CD14-positive monocyte (primary cell): ENCODE measurements around the gene SLFN13. TPM values are rescaled to one million over a fixed set of nuclear protein-coding genes. Genes with fewer than 3 reads are reported as not detected.

ENCODE experiments used
- DNase-seq, 3 donors: peaks; one replicate each; pipeline ENCODE4 v3.0.0-alpha.2; 2011 to 2022
- H2AFZ ChIP-seq: 2 replicates; pipeline ENCODE4 v1.6.0; 2012; ENCODE audit warnings: mild to moderate bottlenecking, low read depth, low read length, inconsistent platforms; ENCODE audit not compliant: insufficient read depth, poor library complexity, severe bottlenecking
- H3K27ac ChIP-seq, 2 donors: 1 replicate in 1 of 2; 2 replicates in 1 of 2; pipeline ENCODE4 v1.5.1; 2012 to 2013; ENCODE audit warnings: low read length in 2 of 2, control low read depth in 1 of 2, inconsistent platforms in 1 of 2, low read depth in 1 of 2, mild to moderate bottlenecking in 1 of 2
- H3K27me3 ChIP-seq, 2 donors: one replicate each; pipeline versions ENCODE4 v1.6.0 to v1.6.1; 2011 to 2013; ENCODE audit warnings: low read length in 2 of 2; ENCODE audit not compliant: control insufficient read depth in 2 of 2, insufficient read depth in 2 of 2
- H3K36me3 ChIP-seq, 2 donors: replicated peaks in 1 of 2; 1 replicate in 1 of 2; 2 replicates in 1 of 2; pipeline versions ENCODE4 v1.5.1 to v1.6.1; 2012 to 2013; ENCODE audit warnings: low read length in 2 of 2, control low read depth in 1 of 2, inconsistent platforms in 1 of 2, mild to moderate bottlenecking in 1 of 2; ENCODE audit not compliant: insufficient read depth in 2 of 2, control insufficient read depth in 1 of 2
- H3K4me1 ChIP-seq, 2 donors: 1 replicate in 1 of 2; 2 replicates in 1 of 2; pipeline versions ENCODE4 v1.5.1 to v1.6.1; 2012 to 2013; ENCODE audit warnings: low read length in 2 of 2, control low read depth in 1 of 2, inconsistent platforms in 1 of 2, mild to moderate bottlenecking in 1 of 2, moderate library complexity in 1 of 2; ENCODE audit not compliant: insufficient read depth in 2 of 2, control insufficient read depth in 1 of 2
- H3K4me2 ChIP-seq: replicated peaks from 2 replicates; pipeline ENCODE3; 2012; ENCODE audit warnings: low read length, moderate library complexity, mild to moderate bottlenecking; ENCODE audit not compliant: poor library complexity, severe bottlenecking; ENCODE audit errors: extremely low read depth
- H3K4me3 ChIP-seq, 3 experiments: fragments of 200-600 bp in 1 of 3; sonication (generic) in 1 of 3; replicated peaks in 1 of 3; 1 replicate in 2 of 3; 2 replicates in 1 of 3; pipeline ENCODE4 v1.5.1; 2011 to 2013; ENCODE audit warnings: low read length in 3 of 3, mild to moderate bottlenecking in 3 of 3, control low read depth in 2 of 3, low read depth in 2 of 3, inconsistent platforms in 1 of 3, moderate library complexity in 1 of 3
- H3K79me2 ChIP-seq: 2 replicates; pipeline ENCODE4 v1.6.0; 2012; ENCODE audit warnings: mild to moderate bottlenecking, control low read depth, inconsistent platforms, low read length, moderate library complexity; ENCODE audit not compliant: insufficient read depth
- H3K9ac ChIP-seq: 2 replicates; pipeline ENCODE4 v1.6.0; 2017; ENCODE audit warnings: low read length, mild to moderate bottlenecking; ENCODE audit not compliant: insufficient read depth, poor library complexity, severe bottlenecking
- H3K9me3 ChIP-seq, 2 donors: replicated peaks in 1 of 2; 1 replicate in 1 of 2; 2 replicates in 1 of 2; pipeline versions ENCODE4 v1.5.1 to v1.6.1; 2012 to 2013; ENCODE audit warnings: low read length in 2 of 2, control low read depth in 1 of 2; ENCODE audit not compliant: control insufficient read depth in 1 of 2, insufficient read depth in 1 of 2
- H4K20me1 ChIP-seq: 2 replicates; pipeline ENCODE4 v1.6.0; 2012; ENCODE audit warnings: mild to moderate bottlenecking, low read length, control low read depth, moderate library complexity; ENCODE audit not compliant: insufficient read depth
- H3K27ac Mint-ChIP-seq, 7 donors: one replicate each; pipeline ENCODE4 v1.8.0; 2020; ENCODE audit warnings: mild to moderate bottlenecking in 7 of 7, mixed read lengths in 7 of 7, moderate library complexity in 6 of 7, inconsistent platforms in 2 of 7
- H3K27me3 Mint-ChIP-seq, 3 donors: one replicate each; pipeline ENCODE4 v1.8.0; 2021 to 2022; ENCODE audit warnings: low read depth in 3 of 3, mild to moderate bottlenecking in 3 of 3, mixed read lengths in 3 of 3, moderate library complexity in 3 of 3, inconsistent platforms in 1 of 3
- H3K36me3 Mint-ChIP-seq, 2 donors: one replicate each; pipeline ENCODE4 v1.8.0; 2020; ENCODE audit warnings: mixed read lengths in 2 of 2, inconsistent platforms in 1 of 2, mild to moderate bottlenecking in 1 of 2
- H3K4me1 Mint-ChIP-seq: one replicate; pipeline ENCODE4 v1.8.0; 2020; ENCODE audit warnings: mild to moderate bottlenecking, mixed read lengths
- H3K4me3 Mint-ChIP-seq, 2 donors: one replicate each; pipeline ENCODE4 v1.8.0; 2020; ENCODE audit warnings: mild to moderate bottlenecking in 2 of 2, mixed read lengths in 2 of 2, moderate library complexity in 1 of 2
- H3K9me3 Mint-ChIP-seq, 7 donors: one replicate each; pipeline ENCODE4 v1.8.0; 2020 to 2022; ENCODE audit warnings: mixed read lengths in 7 of 7, mild to moderate bottlenecking in 6 of 7, moderate library complexity in 6 of 7, inconsistent platforms in 2 of 7
- CTCF ChIP-seq: fragments of 200-600 bp; IDR thresholded peaks from one replicate; pipeline ENCODE4 v1.8.0; 2022; ENCODE audit warnings: antibody characterized with exemption, mild to moderate bottlenecking
- WGBS: methylation state at CpG from one replicate; pipeline ENCODE4 v1.1.5; 2013; ENCODE audit warnings: missing lambda C conversion rate; ENCODE audit not compliant: insufficient coverage; 5-methylcytosine and 5-hydroxymethylcytosine counted together
- intact Hi-C, 2 donors: fragments of 100-400 bp; cut with micrococcal nuclease; formaldehyde crosslinking; loops; one replicate each; pipeline versions ENCODE4 v1.15.0 to v1.15.1; 2023
- polyA plus RNA-seq, 3 donors: library from polyadenylated mRNA; depleted of rRNA in 1 of 3; unstranded in 2 of 3; stranded (reverse) in 1 of 3; fragments of 300-500 nt in 2 of 3; fragments of >200 nt in 1 of 3; fragmentation: Illumina TruSeq in 2 of 3; gene quantifications; 1 replicate in 2 of 3; 2 replicates in 1 of 3; pipeline ENCODE4 v1.2.3, GENCODE V29; 2012 to 2021

Gene SLFN13
- polyA plus RNA-seq, 3 donors: 1.8 to 3.0 (median 2.7) TPM

GRCh38 chr17:35432176-35433074, 16.1 kb downstream of the SLFN13 start, which contains the start of gene SLFN12:
Gene SLFN12, minus strand, starts transcription at chr17:35432500. Its CDS starts 9,472 bp downstream, at chr17:35423028.
- peak; percentile 61 to 80 (median 74) for DNase-seq
- H3K4me1 Mint-ChIP-seq: peaks cover 47% of the 10 kb centered on the region
- Histone ChIP-seq H3K9me3 (no peaks in the 10 kb centered on the region), H3K4me2 (peak within 1 kb of the TSS; percentile 87), H3K27ac (peak within 1 kb of the TSS; percentile 76 to 86), H3K27me3 (no peaks in the 10 kb centered on the region), H3K4me3 (peak within 1 kb of the TSS; percentile 93 to 97 (median 94)), H2AFZ (peak within 1 kb of the TSS; percentile 86), H3K79me2 (peaks cover 53% of the 10 kb centered on the region), H3K36me3 (peaks cover 0 to 23% of the 10 kb centered on the region in 2 donors), H3K9ac (peak within 1 kb of the TSS; percentile 70), H3K4me1 (peaks cover 22 to 41% of the 10 kb centered on the region in 2 donors), H4K20me1 (peaks cover 49% of the 10 kb centered on the region)
- peaks cover 0 to 3% (median 0%) of the 10 kb centered on the region in 3 donors for H3K27me3 Mint-ChIP-seq
- peak within 1 kb of the TSS; percentile 49 to 93 (median 90) for H3K27ac Mint-ChIP-seq
- WGBS: 11% methylated on average over 11 of the region's 22 CpGs
- peaks cover 0 to 5% (median 0%) of the 10 kb centered on the region in 7 donors for H3K9me3 Mint-ChIP-seq
- H3K36me3 Mint-ChIP-seq: peaks cover 22 to 26% of the 10 kb centered on the region in 2 donors
- peak within 1 kb of the TSS; percentile 96 to 98 for H3K4me3 Mint-ChIP-seq
- intact Hi-C loops: loop anchor here (2.0 to 10.0 kb wide), 2 partner anchors 56 to 58 kb away; partner anchors contain the start of gene SLFN11 (in 1 of the 2)
- TF ChIP-seq CTCF: no peak

- peaks cover 40 to 50% of the 10 kb centered on the region in 2 donors for H3K36me3 Mint-ChIP-seq
- H3K27me3 Mint-ChIP-seq: peaks cover 0 to 4% (median 0%) of the 10 kb centered on the region in 3 donors
- Histone ChIP-seq H3K79me2 (peaks cover 65% of the 10 kb centered on the region), H3K27me3 (no peaks in the 10 kb centered on the region), H3K9me3 (no peaks in the 10 kb centered on the region), H3K9ac (no peak overlapping the region), H4K20me1 (peaks cover 76% of the 10 kb centered on the region), H2AFZ (no peak overlapping the region), H3K4me1 (peaks cover 22 to 41% of the 10 kb centered on the region in 2 donors), H3K36me3 (peaks cover 0 to 34% of the 10 kb centered on the region in 2 donors), H3K4me3 (no peak overlapping the region), H3K4me2 (no peak overlapping the region), H3K27ac (no peak overlapping the region)
- peak overlapping the region in 1 of 7 donors; percentile 26 for H3K27ac Mint-ChIP-seq
- peaks cover 0 to 5% (median 0%) of the 10 kb centered on the region in 7 donors for H3K9me3 Mint-ChIP-seq
- H3K4me1 Mint-ChIP-seq: peaks cover 47% of the 10 kb centered on the region
- intact Hi-C loops: loop anchor here in 1 of 2 donors (10.0 kb wide), 1 partner anchor 55 kb away; the partner anchor contains the start of gene SLFN11
- no peak overlapping the region for H3K4me3 Mint-ChIP-seq
- no peak for TF ChIP-seq CTCF
- no peak for DNase-seq
- WGBS: 100% methylated on average over 1 of the region's 2 CpGs
Observed at GRCh38 chr17:35429702-35430101, 18.9 kb downstream of the SLFN13 start.
